IMR-90 (cell line): Measurements from ENCODE around the gene TYRO3.

Experiments
- CHD1 ChIP-seq: IDR thresholded peaks from 2 replicates; pipeline ENCODE4 v1.6.1; 2012; ENCODE audit warnings: low read depth, low read length, improper control_type of control experiment
- MXI1 ChIP-seq: IDR thresholded peaks from 2 replicates; pipeline ENCODE4 v1.6.1; 2012; ENCODE audit warnings: low read depth, mild to moderate bottlenecking, low read length, moderate library complexity, borderline replicate concordance
- POLR2A ChIP-seq: IDR thresholded peaks from 2 replicates; pipeline ENCODE4 v1.6.1; 2012; ENCODE audit warnings: mild to moderate bottlenecking, low read depth, low read length
- TF ChIP-seq, protein P1 (sequence below): fragments of 150-350 bp; IDR thresholded peaks from 2 replicates; pipeline ENCODE4 v1.6.1; 2016; ENCODE audit warnings: low read depth, mild to moderate bottlenecking, low read length, moderate library complexity, borderline replicate concordance
- TF ChIP-seq, protein P2 (sequence below): conservative IDR thresholded peaks from 2 replicates; pipeline ENCODE4 v1.5.1; 2012; ENCODE audit warnings: mild to moderate bottlenecking, low read depth, low read length, improper control_type of control experiment

DNA sequence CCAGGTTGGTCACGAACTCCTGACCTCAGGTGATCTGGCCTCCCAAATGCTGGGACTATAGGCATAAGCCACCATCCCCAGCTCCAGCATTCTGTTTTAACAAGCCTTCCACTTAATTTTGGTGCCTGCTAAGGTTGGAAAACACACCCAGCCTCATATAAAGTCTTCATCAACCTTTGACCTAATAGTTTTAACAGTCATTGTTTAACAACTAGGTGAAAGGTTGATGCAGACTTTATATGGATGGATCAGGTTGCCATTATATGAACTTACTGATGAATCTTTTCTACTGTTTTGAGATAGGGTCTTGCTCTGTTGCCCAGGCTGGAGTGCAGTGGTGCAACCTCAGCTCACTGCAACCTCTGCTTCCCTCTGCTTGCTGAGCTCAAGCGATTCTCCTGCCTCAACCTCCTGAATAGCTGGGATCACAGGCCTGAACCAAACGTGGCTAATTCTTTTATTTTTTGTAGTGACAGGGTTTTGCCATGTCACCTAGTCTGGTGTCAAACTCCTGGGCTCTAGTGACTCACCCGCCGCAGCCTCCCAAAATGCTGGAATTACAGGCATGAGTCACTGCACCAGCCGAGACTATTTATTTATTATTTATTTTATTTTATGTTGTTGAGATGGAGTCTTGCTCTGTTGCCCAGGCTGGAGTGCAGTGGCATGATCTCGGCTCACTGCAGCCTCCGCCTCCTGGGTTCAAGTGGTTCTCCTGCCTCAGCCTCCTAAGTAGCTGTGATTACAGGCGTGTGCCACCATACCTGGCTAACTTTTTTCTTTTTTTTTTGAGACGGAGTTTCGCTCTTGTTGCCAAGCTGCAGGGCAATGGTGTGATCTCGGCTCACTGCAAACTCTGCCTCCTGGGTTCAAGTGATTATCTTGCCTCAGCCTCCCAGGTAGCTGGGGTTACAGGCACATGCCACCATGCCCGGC is 11.9 kb upstream of the TYRO3 start:
- TF ChIP-seq CHD1 (no peak), MXI1 (no peak), POLR2A (no peak)
- TF ChIP-seq, protein P1, sequence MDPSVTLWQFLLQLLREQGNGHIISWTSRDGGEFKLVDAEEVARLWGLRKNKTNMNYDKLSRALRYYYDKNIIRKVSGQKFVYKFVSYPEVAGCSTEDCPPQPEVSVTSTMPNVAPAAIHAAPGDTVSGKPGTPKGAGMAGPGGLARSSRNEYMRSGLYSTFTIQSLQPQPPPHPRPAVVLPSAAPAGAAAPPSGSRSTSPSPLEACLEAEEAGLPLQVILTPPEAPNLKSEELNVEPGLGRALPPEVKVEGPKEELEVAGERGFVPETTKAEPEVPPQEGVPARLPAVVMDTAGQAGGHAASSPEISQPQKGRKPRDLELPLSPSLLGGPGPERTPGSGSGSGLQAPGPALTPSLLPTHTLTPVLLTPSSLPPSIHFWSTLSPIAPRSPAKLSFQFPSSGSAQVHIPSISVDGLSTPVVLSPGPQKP, result no peak
- TF ChIP-seq, protein P2, sequence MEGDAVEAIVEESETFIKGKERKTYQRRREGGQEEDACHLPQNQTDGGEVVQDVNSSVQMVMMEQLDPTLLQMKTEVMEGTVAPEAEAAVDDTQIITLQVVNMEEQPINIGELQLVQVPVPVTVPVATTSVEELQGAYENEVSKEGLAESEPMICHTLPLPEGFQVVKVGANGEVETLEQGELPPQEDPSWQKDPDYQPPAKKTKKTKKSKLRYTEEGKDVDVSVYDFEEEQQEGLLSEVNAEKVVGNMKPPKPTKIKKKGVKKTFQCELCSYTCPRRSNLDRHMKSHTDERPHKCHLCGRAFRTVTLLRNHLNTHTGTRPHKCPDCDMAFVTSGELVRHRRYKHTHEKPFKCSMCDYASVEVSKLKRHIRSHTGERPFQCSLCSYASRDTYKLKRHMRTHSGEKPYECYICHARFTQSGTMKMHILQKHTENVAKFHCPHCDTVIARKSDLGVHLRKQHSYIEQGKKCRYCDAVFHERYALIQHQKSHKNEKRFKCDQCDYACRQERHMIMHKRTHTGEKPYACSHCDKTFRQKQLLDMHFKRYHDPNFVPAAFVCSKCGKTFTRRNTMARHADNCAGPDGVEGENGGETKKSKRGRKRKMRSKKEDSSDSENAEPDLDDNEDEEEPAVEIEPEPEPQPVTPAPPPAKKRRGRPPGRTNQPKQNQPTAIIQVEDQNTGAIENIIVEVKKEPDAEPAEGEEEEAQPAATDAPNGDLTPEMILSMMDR, result no peak
